Vagina (tissue), 2 donors: ENCODE data around the gene USP7.

Source experiments
- CTCF ChIP-seq, 3 experiments: fragments of 450-650 bp in 2 of 3; fragments of 200-600 bp in 1 of 3; sonication (generic) in 1 of 3; IDR thresholded peaks; one replicate each; pipeline ENCODE4 v1.5.1; 2017 to 2019; ENCODE audit warnings: antibody characterized with exemption in 3 of 3, mild to moderate bottlenecking in 2 of 3, moderate library complexity in 2 of 3
- POLR2A ChIP-seq, 2 donors: fragments of 450-650 bp; IDR thresholded peaks; one replicate each; pipeline ENCODE4 v1.6.1; 2017; ENCODE audit warnings: antibody characterized with exemption in 2 of 2, mild to moderate bottlenecking in 2 of 2, moderate library complexity in 2 of 2

- TF ChIP-seq CTCF (IDR thresholded peaks at IDR 0.05) (no peak), POLR2A (IDR thresholded peaks at IDR 0.05) (no peak)
Observed at GRCh38 chr16:8846401-8846932, 117.2 kb downstream of the USP7 start.
